ENCODE measurements around the gene OSTF1. TPM values are rescaled to one million over a fixed set of nuclear protein-coding genes. Genes with fewer than 3 reads are reported as not detected.

The OSTF1 gene
- total and polyA plus RNA-seq, 2 donors (not counting 3 experiments of a cell fraction or from before 2014, with no cell fraction given): 23.5 to 70.9 TPM

- Histone ChIP-seq H3K9me3 (replicated peaks; ENCODE audit: control insufficient read depth, insufficient read depth, low read length) (no peaks in the 10 kb centered on the region), H3K36me3 (ENCODE audit: control insufficient read depth in 2 of 2, extremely low read depth in 1 of 2, insufficient read depth in 2 of 2, low read length in 2 of 2) (no peaks in the 10 kb centered on the region), H3K4me2 (ENCODE audit: insufficient read depth, low read length) (no peak overlapping the region), H2AFZ (ENCODE audit: low read depth, low read length) (no peak overlapping the region), H3K9ac (replicated peaks; ENCODE audit: extremely low read depth, insufficient read depth, low read length) (no peak overlapping the region), H3K9me1 (replicated peaks; ENCODE audit: control insufficient read depth, extremely low read depth, insufficient read depth, low read length) (no peaks in the 10 kb centered on the region), H3K79me2 (ENCODE audit: control insufficient read depth, insufficient read depth, low read length) (no peaks in the 10 kb centered on the region), H3K4me1 (ENCODE audit: control insufficient read depth, extremely low read depth, insufficient read depth, low read length) (no peaks in the 10 kb centered on the region), H3K27ac (ENCODE audit: insufficient read depth, low read depth, low read length) (no peak overlapping the region), H3K4me3 (replicated peaks in 1 of 3; ENCODE audit: insufficient read depth in 1 of 3, low read depth in 1 of 3, low read length in 3 of 3) (no peak overlapping the region), H3K27me3 (ENCODE audit: control insufficient read depth in 2 of 2, insufficient read depth in 2 of 2, low read length in 2 of 2) (no peaks in the 10 kb centered on the region), H4K20me1 (replicated peaks; ENCODE audit: control insufficient read depth, extremely low read depth, insufficient read depth, low read length) (no peaks in the 10 kb centered on the region)
- no peak for FAIRE-seq
- BruUV-seq (replicated peaks): no TSS peak
- CTCF ChIA-PET: no interaction called here
- POLR2A ChIA-PET: no interaction called here
- dilution Hi-C loops (cut with MboI; ENCODE audit: extremely low pct_ligation_motif_present, low sequenced_read_pairs): no loop called here
- no peak for DNase-seq (ENCODE audit: low read depth, low spot score)
- TF ChIP-seq MYC (IDR thresholded peaks at IDR 0.05; ENCODE audit: low read depth, low read length) (no peak), CTCF (IDR thresholded peaks at IDR 0.05; ENCODE audit: extremely low read depth in 1 of 2, insufficient read depth in 1 of 2, low read depth in 1 of 2, low read length in 2 of 2) (no peak), GATA2 (IDR thresholded peaks at IDR 0.05; ENCODE audit: insufficient read depth, insufficient read length, low read depth, low read length) (no peak), FOS (IDR thresholded peaks at IDR 0.05; ENCODE audit: borderline replicate concordance, insufficient read depth, low read length) (no peak), POLR2AphosphoS5 (IDR thresholded peaks at IDR 0.05; ENCODE audit: insufficient read depth, low read depth, low read length) (no peak), JUN (IDR thresholded peaks at IDR 0.05; ENCODE audit: borderline replicate concordance, insufficient read depth, insufficient read length, low read depth) (no peak)
- intact Hi-C loops (cut with micrococcal nuclease): loop anchor here (5.0 kb wide), 3 partner anchors 81 to 411 kb away; partner anchors contain the start of gene CARNMT1
These were observed 100.4 kb downstream of the OSTF1 start for GRCh38 chr9:75188756-75189155.

GRCh38 chr9:75190762-75191161 lies 102.4 kb downstream of the OSTF1 start:
- intact Hi-C loops (cut with micrococcal nuclease) (no loop called here), dilution Hi-C loops (cut with MboI; ENCODE audit: extremely low pct_ligation_motif_present, low sequenced_read_pairs) (no loop called here)
- Histone ChIP-seq H3K4me1 (ENCODE audit: control insufficient read depth, extremely low read depth, insufficient read depth, low read length) (no peaks in the 10 kb centered on the region), H3K9me3 (replicated peaks; ENCODE audit: control insufficient read depth, insufficient read depth, low read length) (no peaks in the 10 kb centered on the region), H3K27me3 (ENCODE audit: control insufficient read depth in 2 of 2, insufficient read depth in 2 of 2, low read length in 2 of 2) (no peaks in the 10 kb centered on the region), H3K36me3 (ENCODE audit: control insufficient read depth in 2 of 2, extremely low read depth in 1 of 2, insufficient read depth in 2 of 2, low read length in 2 of 2) (no peaks in the 10 kb centered on the region), H3K79me2 (ENCODE audit: control insufficient read depth, insufficient read depth, low read length) (no peaks in the 10 kb centered on the region), H2AFZ (ENCODE audit: low read depth, low read length) (no peak overlapping the region), H4K20me1 (replicated peaks; ENCODE audit: control insufficient read depth, extremely low read depth, insufficient read depth, low read length) (no peaks in the 10 kb centered on the region), H3K4me2 (ENCODE audit: insufficient read depth, low read length) (no peak overlapping the region), H3K9ac (replicated peaks; ENCODE audit: extremely low read depth, insufficient read depth, low read length) (no peak overlapping the region), H3K27ac (ENCODE audit: insufficient read depth, low read depth, low read length) (no peak overlapping the region), H3K4me3 (replicated peaks in 1 of 3; ENCODE audit: insufficient read depth in 1 of 3, low read depth in 1 of 3, low read length in 3 of 3) (no peak overlapping the region), H3K9me1 (replicated peaks; ENCODE audit: control insufficient read depth, extremely low read depth, insufficient read depth, low read length) (no peaks in the 10 kb centered on the region)
- no peak for TF ChIP-seq GATA2 (IDR thresholded peaks at IDR 0.05; ENCODE audit: insufficient read depth, insufficient read length, low read depth, low read length)
- no peak for TF ChIP-seq POLR2A (IDR thresholded peaks at IDR 0.05; ENCODE audit: low read depth, low read length)
- TF ChIP-seq POLR2AphosphoS5 (IDR thresholded peaks at IDR 0.05; ENCODE audit: insufficient read depth, low read depth, low read length): no peak
- no peak for TF ChIP-seq JUN (IDR thresholded peaks at IDR 0.05; ENCODE audit: borderline replicate concordance, insufficient read depth, insufficient read length, low read depth)
- TF ChIP-seq FOS (IDR thresholded peaks at IDR 0.05; ENCODE audit: borderline replicate concordance, insufficient read depth, low read length): no peak
- no peak for TF ChIP-seq MAX (IDR thresholded peaks at IDR 0.05; ENCODE audit: insufficient read depth, insufficient read length)
- TF ChIP-seq MYC (IDR thresholded peaks at IDR 0.05; ENCODE audit: low read depth, low read length): no peak
- no peak for TF ChIP-seq EZH2 (IDR thresholded peaks at IDR 0.05; ENCODE audit: borderline replicate concordance, low read depth, low read length, severe bottlenecking)
- TF ChIP-seq CTCF (IDR thresholded peaks at IDR 0.05; ENCODE audit: extremely low read depth in 1 of 2, insufficient read depth in 1 of 2, low read depth in 1 of 2, low read length in 2 of 2): no peak
- BruUV-seq (replicated peaks): no TSS peak
- DNase-seq (ENCODE audit: low read depth, low spot score) (no peak), FAIRE-seq (no peak)
- ChIA-PET CTCF (no interaction called here), POLR2A (no interaction called here)
